Measurements from ENCODE around the gene CFAP91. TPM values are rescaled to one million over a fixed set of nuclear protein-coding genes. Genes with fewer than 3 reads are reported as not detected.

Gene CFAP91
- total RNA-seq, result 1 to 10 TPM in 2 of 3 donors, under 1 TPM in 1; 0.51 to 6.2 (median 3.3) TPM
- long read RNA-seq, donor 1, full-length matches to known transcripts, result 2 of 3 reads
- long read RNA-seq, donor 1, partial matches to known transcripts, result 0 of 3 reads
- long read RNA-seq, donor 1, other reads (novel, unspliced or antisense), result 1 of 3 reads
- long read RNA-seq, donor 2, result 0 reads

DNA sequence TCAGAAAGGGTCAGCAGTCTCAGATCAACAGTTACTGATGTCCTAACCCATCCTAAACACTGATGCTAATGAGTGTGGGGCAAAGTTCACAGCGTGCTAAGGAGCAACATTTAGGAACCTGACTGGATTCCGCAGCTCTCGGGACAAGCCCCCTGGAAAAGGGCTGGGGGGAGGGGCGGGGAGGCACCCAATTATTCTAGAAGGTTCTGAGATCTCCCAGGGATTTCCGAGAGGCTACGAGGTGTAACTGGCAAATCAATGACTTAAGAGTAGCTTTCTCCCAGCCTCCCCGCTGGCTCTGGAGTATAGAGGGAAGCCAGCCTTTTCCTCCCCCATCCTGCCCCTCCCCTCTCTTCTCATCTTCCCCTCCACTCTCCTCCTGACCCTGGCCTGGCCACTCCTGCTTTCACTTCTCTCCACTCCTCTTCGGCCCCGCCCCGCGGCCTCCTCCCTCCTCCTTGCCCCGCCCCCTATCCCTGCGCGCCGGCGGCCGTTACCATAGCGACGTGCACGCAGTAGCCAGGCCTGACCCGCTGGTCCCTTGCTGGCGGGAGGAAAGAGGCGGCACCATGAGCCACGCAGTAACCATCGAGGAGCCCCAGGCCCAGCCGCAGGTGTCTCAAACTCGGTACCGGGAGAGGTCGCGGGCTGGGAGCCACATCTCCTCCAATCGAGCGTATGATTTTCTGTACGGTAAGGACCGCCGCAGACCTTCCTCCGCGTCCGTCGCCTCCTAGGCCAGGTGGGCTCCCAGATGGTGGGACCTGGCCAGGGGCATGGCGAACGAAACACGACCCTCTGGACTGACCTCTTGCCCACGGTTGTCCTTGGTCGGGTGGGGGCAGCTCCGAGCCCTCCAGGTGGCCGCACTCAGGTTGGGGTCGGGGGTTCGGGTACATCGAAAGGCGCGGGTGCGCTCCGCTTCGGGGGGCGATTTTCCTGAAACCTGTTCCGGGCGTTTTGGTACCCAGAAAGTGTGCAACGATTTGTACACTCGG is at the start of gene CFAP91:
Gene CFAP91, plus strand, starts transcription at position 493 of the 998 bp plus-strand sequence. Its CDS starts 77 bp downstream, at position 570.
- peaks cover 9% of the 10 kb centered on the region for H3K4me1 ChIP-seq (ENCODE audit: low read depth)
- intact Hi-C loops (cut with DNase I, micrococcal nuclease), result no loop called here
- H3K36me3 ChIP-seq (ENCODE audit: low read depth), result no peaks in the 10 kb centered on the region
- ATAC-seq (peak; percentile 99), DNase-seq (peak; percentile 96 to 98 (median 98))
- no peak for TF ChIP-seq CTCF (IDR thresholded peaks at IDR 0.05)
- H3K4me3 ChIP-seq, result no peak within 1 kb of the TSS
- no peaks in the 10 kb centered on the region for H3K9me3 ChIP-seq

- H3K9me3 ChIP-seq, result no peaks in the 10 kb centered on the region
- H3K36me3 ChIP-seq (ENCODE audit: low read depth), result no peaks in the 10 kb centered on the region
- intact Hi-C loops (cut with DNase I, micrococcal nuclease), result no loop called here
- ATAC-seq, result no peak
- H3K4me1 ChIP-seq (ENCODE audit: low read depth), result no peaks in the 10 kb centered on the region
- DNase-seq, result no peak
- no peak overlapping the region for H3K4me3 ChIP-seq
- TF ChIP-seq CTCF (IDR thresholded peaks at IDR 0.05), result no peak
These were observed 48.9 kb upstream of the CFAP91 start for GRCh38 chr3:119653876-119654275.

DNA sequence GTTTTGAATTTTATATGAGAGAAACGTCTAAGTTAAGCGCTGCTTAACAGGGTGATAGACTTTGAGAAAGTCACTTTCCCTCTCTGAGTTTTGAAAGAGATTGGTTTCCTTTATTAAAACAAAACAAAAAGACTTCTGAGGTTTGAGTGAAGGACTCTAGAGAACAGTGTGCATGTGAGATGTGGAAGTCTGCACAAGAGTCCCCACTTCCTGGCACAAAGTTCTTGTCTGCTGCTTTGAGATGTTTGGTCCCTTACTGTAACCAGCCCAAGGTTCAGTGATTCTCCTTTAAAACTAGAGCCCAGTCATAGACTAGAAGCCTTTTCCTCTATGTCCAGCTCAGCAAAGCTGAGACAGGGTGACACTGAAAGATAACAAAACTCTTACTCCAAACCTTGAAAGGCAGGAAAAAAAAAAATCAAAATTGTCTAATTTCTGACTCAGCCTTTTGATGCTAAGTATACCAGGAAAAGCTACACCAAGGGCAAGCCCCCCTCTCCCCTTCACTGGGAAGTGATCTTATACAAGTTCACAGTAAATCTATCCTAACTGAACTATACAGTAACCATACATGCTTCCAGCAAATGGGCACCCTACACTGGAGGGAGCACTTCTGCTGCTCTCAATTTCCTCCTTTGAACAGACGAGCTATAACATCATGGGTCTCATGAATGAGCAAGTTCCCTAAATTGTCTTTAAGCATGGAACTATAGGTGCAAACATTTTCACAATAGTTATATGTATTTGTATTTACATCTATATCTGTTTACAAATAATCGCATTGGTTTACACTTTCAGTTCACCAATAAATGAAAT is 44.7 kb upstream of the CFAP91 start:
- ATAC-seq (no peak), DNase-seq (no peak)
- no peaks in the 10 kb centered on the region for H3K4me1 ChIP-seq (ENCODE audit: low read depth)
- no peaks in the 10 kb centered on the region for H3K9me3 ChIP-seq
- no peak for TF ChIP-seq CTCF (IDR thresholded peaks at IDR 0.05)
- H3K36me3 ChIP-seq (ENCODE audit: low read depth), result no peaks in the 10 kb centered on the region
- intact Hi-C loops (cut with DNase I, micrococcal nuclease), result no loop called here
- no peak overlapping the region for H3K4me3 ChIP-seq

GRCh38 chr3:119658994-119659393 is 43.8 kb upstream of the CFAP91 start:
- no peak for ATAC-seq
- no peak for TF ChIP-seq CTCF (IDR thresholded peaks at IDR 0.05)
- intact Hi-C loops (cut with DNase I, micrococcal nuclease), result no loop called here
- no peak overlapping the region for H3K4me3 ChIP-seq
- H3K4me1 ChIP-seq (ENCODE audit: low read depth), result no peaks in the 10 kb centered on the region
- H3K9me3 ChIP-seq, result no peaks in the 10 kb centered on the region
- no peaks in the 10 kb centered on the region for H3K36me3 ChIP-seq (ENCODE audit: low read depth)
- DNase-seq, result no peak

- TF ChIP-seq CTCF (IDR thresholded peaks at IDR 0.05), result no peak
- ATAC-seq, result no peak
- Histone ChIP-seq H3K4me1 (ENCODE audit: low read depth) (no peaks in the 10 kb centered on the region), H3K9me3 (no peaks in the 10 kb centered on the region), H3K4me3 (no peak overlapping the region), H3K36me3 (ENCODE audit: low read depth) (no peaks in the 10 kb centered on the region)
- no peak for DNase-seq
- intact Hi-C loops (cut with DNase I, micrococcal nuclease), result no loop called here
These were observed 43.1 kb upstream of the CFAP91 start for GRCh38 chr3:119659606-119660291.
